AG04450 (cell line): ENCODE data around the gene WDFY2. TPM values are rescaled to one million over a fixed set of nuclear protein-coding genes. Genes with fewer than 3 reads are reported as not detected.
A peak's percentile ranks its signal among the peaks of the same experiment; 100 is the strongest.

Experiments
- CTCF ChIA-PET: fragments of 300-600, 350-600 bp; formaldehyde crosslinking; extraction: SDS; loops from one replicate; lab custom pipeline; 2022; ENCODE audit warnings: antibody characterized with exemption, inconsistent platforms; lab: Charles Lee
- POLR2A ChIA-PET: fragments of 350-600 bp; formaldehyde crosslinking; extraction: SDS; loops from one replicate; lab custom pipeline; 2021; ENCODE audit warnings: antibody characterized with exemption, inconsistent platforms; lab: Yijun Ruan, JAX
- DNase-seq: peaks from one replicate; pipeline ENCODE4 v3.0.0-alpha.2; 2011; ENCODE audit warnings: low read depth, low spot score
- H3K27ac ChIP-seq: one replicate; pipeline ENCODE4 v1.5.1; 2012; ENCODE audit warnings: low read depth, low read length, control low read depth
- H3K27me3 ChIP-seq: one replicate; pipeline ENCODE4 v1.6.0; 2012; ENCODE audit warnings: low read length; ENCODE audit not compliant: control insufficient read depth, insufficient read depth
- H3K4me3 ChIP-seq: 2 replicates; pipeline ENCODE4 v1.5.1; 2011; ENCODE audit warnings: mild to moderate bottlenecking, low read depth, low read length, control low read depth
- H3K9me3 ChIP-seq: 2 replicates; pipeline ENCODE4 v1.5.1; 2012; ENCODE audit warnings: low read length; ENCODE audit not compliant: control insufficient read depth, insufficient read depth
- CTCF ChIP-seq: IDR thresholded peaks from 2 replicates; pipeline ENCODE4 v1.5.1; 2011; ENCODE audit warnings: low read depth, low read length, control low read depth, inconsistent platforms
- polyA plus RNA-seq: library from polyadenylated mRNA; depleted of rRNA; stranded (reverse); fragments of >200 nt; gene quantifications from 2 replicates; pipeline ENCODE4 v1.2.3, GENCODE V29; 2011

WDFY2 gene
- polyA plus RNA-seq, 1 experiment: 6.3 TPM

- Histone ChIP-seq H3K27me3 (peaks cover 7% of the 10 kb centered on the region), H3K4me3 (no peak overlapping the region), H3K9me3 (no peaks in the 10 kb centered on the region), H3K27ac (no peak overlapping the region)
- ChIA-PET POLR2A (no interaction called here), CTCF (interaction anchor here (1.0 to 3.0 kb wide), 9 partner anchors 10 to 671 kb away, joined by 3 to 43 read pairs (median 4); no protein-coding TSS in a partner anchor)
- DNase-seq: no peak
- no peak for TF ChIP-seq CTCF
These were observed 212.3 kb downstream of the WDFY2 start for GRCh38 chr13:51796546-51796945.

GRCh38 chr13:51797664-51798488, 213.6 kb downstream of the WDFY2 start:
- CTCF ChIA-PET: interaction anchor here (0.5 to 3.0 kb wide), 22 partner anchors 18 to 672 kb away, joined by 3 to 43 read pairs (median 4); no protein-coding TSS in a partner anchor

GRCh38 chr13:51799261-51799660, 215.0 kb downstream of the WDFY2 start:
- no peak for TF ChIP-seq CTCF
- H3K4me3 ChIP-seq: no peak overlapping the region
- peaks cover 7% of the 10 kb centered on the region for H3K27me3 ChIP-seq
- H3K9me3 ChIP-seq: no peaks in the 10 kb centered on the region; the same call in 1 of the 2 replicates
- CTCF ChIA-PET: interaction anchor here (1.9 to 3.0 kb wide), 3 partner anchors 16 to 365 kb away, joined by 4 to 43 read pairs (median 26); no protein-coding TSS in a partner anchor
- POLR2A ChIA-PET: interaction anchor here (0.5 kb wide), 1 partner anchor 346 kb away, joined by 3 read pairs; the partner anchor contains the start of gene INTS6
- DNase-seq: no peak
- no peak overlapping the region for H3K27ac ChIP-seq

More at GRCh38 chr13:51797664-51798488, 213.6 kb downstream of the WDFY2 start:
- H3K27ac ChIP-seq: no peak overlapping the region
- no peaks in the 10 kb centered on the region for H3K9me3 ChIP-seq
- DNase-seq: no peak
- peak; percentile 46 for TF ChIP-seq CTCF
- no peak overlapping the region for H3K4me3 ChIP-seq
- H3K27me3 ChIP-seq: peaks cover 7% of the 10 kb centered on the region
- POLR2A ChIA-PET: interaction anchor here (1.3 kb wide), 1 partner anchor 345 kb away, joined by 10 read pairs; the partner anchor contains the start of gene INTS6

- Histone ChIP-seq H3K4me3 (no peak overlapping the region), H3K27me3 (peaks cover 7% of the 10 kb centered on the region), H3K27ac (no peak overlapping the region), H3K9me3 (no peaks in the 10 kb centered on the region; the same call in 1 of the 2 replicates)
- ChIA-PET POLR2A (interaction anchor here (1.1 kb wide), 1 partner anchor 347 kb away, joined by 5 read pairs; the partner anchor contains the start of gene INTS6), CTCF (interaction anchor here (0.8 to 2.0 kb wide), 4 partner anchors 15 to 365 kb away, joined by 3 to 5 read pairs (median 4); no protein-coding TSS in a partner anchor)
- no peak for TF ChIP-seq CTCF
- DNase-seq: no peak
These were observed 216.2 kb downstream of the WDFY2 start for GRCh38 chr13:51800486-51800885.
